Panc1 (cell line): Measurements from ENCODE around the gene SFSWAP. TPM values are rescaled to one million over a fixed set of nuclear protein-coding genes. Genes with fewer than 3 reads are reported as not detected.

Experiments
- ATAC-seq: fragments of 200-7000 bp; cut with Tn5 transposase; 2 replicates; pipeline ENCODE4 v1.9.1; 2020; ENCODE audit warnings: mild to moderate bottlenecking, moderate library complexity
- BruUV-seq: library from RNA; stranded (reverse); fragments of 400-500 nt; replicated peaks from 2 replicates; lab custom pipeline; 2021; lab: Mats Ljungman, UMichigan
- CTCF ChIA-PET: fragments of 300-600 bp; sonication (Branson Sonifier 250); formaldehyde crosslinking; loops from one replicate; lab custom pipeline; 2022; ENCODE audit warnings: antibody characterized with exemption; lab: Charles Lee
- POLR2A ChIA-PET: fragments of 300-600 bp; sonication (Branson Sonifier 250); formaldehyde crosslinking; loops from one replicate; lab custom pipeline; 2022; ENCODE audit warnings: antibody characterized with exemption; lab: Charles Lee
- DNase-seq: peaks from one replicate; pipeline ENCODE4 v3.0.0-alpha.2; 2010; ENCODE audit warnings: low read depth, low spot score
- H3K27ac ChIP-seq: 2 replicates; pipeline ENCODE4 v1.5.1; 2011; ENCODE audit warnings: mild to moderate bottlenecking, low read length, inconsistent platforms
- H3K27me3 ChIP-seq: fragments of 200-500 bp; sonication (Bioruptor generic); 2 replicates; pipeline ENCODE4 v1.6.0; 2014; ENCODE audit warnings: low read length, inconsistent platforms; ENCODE audit not compliant: control insufficient read depth, insufficient read depth
- H3K36me3 ChIP-seq: fragments of 200-500 bp; sonication (Bioruptor generic); 2 replicates; pipeline ENCODE4 v1.5.1; 2014; ENCODE audit warnings: inconsistent platforms, mild to moderate bottlenecking, low read length, moderate library complexity; ENCODE audit not compliant: control insufficient read depth, insufficient read depth
- H3K4me1 ChIP-seq: 2 replicates; pipeline ENCODE4 v1.5.1; 2011; ENCODE audit warnings: inconsistent platforms, mild to moderate bottlenecking, low read length, moderate library complexity; ENCODE audit not compliant: control insufficient read depth, insufficient read depth
- H3K4me3 ChIP-seq, 2 experiments: 2 replicates each; pipeline ENCODE4 v1.5.1; 2011 to 2012; ENCODE audit warnings: low read depth in 2 of 2, low read length in 2 of 2, mild to moderate bottlenecking in 2 of 2, inconsistent platforms in 1 of 2, moderate library complexity in 1 of 2
- H3K9me3 ChIP-seq: fragments of 200-500 bp; sonication (Bioruptor generic); 2 replicates; pipeline ENCODE4 v1.5.1; 2014; ENCODE audit warnings: low read depth, mild to moderate bottlenecking, inconsistent platforms, low read length, moderate library complexity; ENCODE audit not compliant: control insufficient read depth, insufficient read depth
- CTCF ChIP-seq: fragments of 450-650 bp; IDR thresholded peaks from 2 replicates; pipeline ENCODE4 v1.5.1; 2017; ENCODE audit warnings: mild to moderate bottlenecking
- POLR2AphosphoS5 ChIP-seq: IDR thresholded peaks from 2 replicates; pipeline ENCODE4 v1.6.1; 2012; ENCODE audit warnings: mild to moderate bottlenecking, low read depth, low read length, moderate library complexity
- SIN3A ChIP-seq: IDR thresholded peaks from 2 replicates; pipeline ENCODE4 v1.6.1; 2012; ENCODE audit warnings: low read depth, mild to moderate bottlenecking, low read length, moderate library complexity, borderline replicate concordance; ENCODE audit not compliant: insufficient read depth
- TCF7L2 ChIP-seq: IDR thresholded peaks from 2 replicates; pipeline ENCODE4 v1.6.1; 2011; ENCODE audit warnings: mild to moderate bottlenecking, low read depth, low read length, inconsistent platforms
- in situ Hi-C: cut with HindIII; loops from 2 replicates; pipeline ENCODE4 v1.10.0; 2016; ENCODE audit warnings: low sequenced_read_pairs, low pct_unique_long_range_greater_than_20kb
- intact Hi-C: fragments of 100-400 bp; cut with micrococcal nuclease; formaldehyde crosslinking; loops from one replicate; pipeline ENCODE4 v1.10.0; 2022; ENCODE audit not compliant: unreplicated experiment
- total RNA-seq: library from RNA; stranded (reverse); gene quantifications from one replicate; pipeline ENCODE4 v1.2.1, GENCODE V29; 2021; ENCODE audit not compliant: unreplicated experiment
- TF ChIP-seq, protein P1 (sequence below), 2 experiments: IDR thresholded peaks; 2 replicates each; pipeline ENCODE4 v1.6.1; 2011 to 2012; ENCODE audit warnings: low read depth in 2 of 2, control low read depth in 1 of 2, low read length in 1 of 2, mild to moderate bottlenecking in 1 of 2, moderate library complexity in 1 of 2; ENCODE audit not compliant: insufficient read depth in 1 of 2

Gene SFSWAP
- total RNA-seq, 1 experiment from 2014 or later = 41.6 TPM

- ChIA-PET POLR2A (interaction anchor here (0.6 kb wide), 1 partner anchor 30 kb away, joined by 4 read pairs; no protein-coding TSS in a partner anchor), CTCF (no interaction called here)
- peak overlapping the region; percentile 75; the same call in 1 of the 2 replicates for H3K27ac ChIP-seq
- DNase-seq (no peak), ATAC-seq (peak; percentile 23)
- intact Hi-C loops = no loop called here
- H3K4me3 ChIP-seq = peak overlapping the region; percentile 60 to 76
- in situ Hi-C loops = no loop called here
- H3K4me1 ChIP-seq = peaks cover 17% of the 10 kb centered on the region
- no peak for TF ChIP-seq TCF7L2
- no peak for TF ChIP-seq SIN3A
- no peak for TF ChIP-seq CTCF
- TF ChIP-seq, protein P1, sequence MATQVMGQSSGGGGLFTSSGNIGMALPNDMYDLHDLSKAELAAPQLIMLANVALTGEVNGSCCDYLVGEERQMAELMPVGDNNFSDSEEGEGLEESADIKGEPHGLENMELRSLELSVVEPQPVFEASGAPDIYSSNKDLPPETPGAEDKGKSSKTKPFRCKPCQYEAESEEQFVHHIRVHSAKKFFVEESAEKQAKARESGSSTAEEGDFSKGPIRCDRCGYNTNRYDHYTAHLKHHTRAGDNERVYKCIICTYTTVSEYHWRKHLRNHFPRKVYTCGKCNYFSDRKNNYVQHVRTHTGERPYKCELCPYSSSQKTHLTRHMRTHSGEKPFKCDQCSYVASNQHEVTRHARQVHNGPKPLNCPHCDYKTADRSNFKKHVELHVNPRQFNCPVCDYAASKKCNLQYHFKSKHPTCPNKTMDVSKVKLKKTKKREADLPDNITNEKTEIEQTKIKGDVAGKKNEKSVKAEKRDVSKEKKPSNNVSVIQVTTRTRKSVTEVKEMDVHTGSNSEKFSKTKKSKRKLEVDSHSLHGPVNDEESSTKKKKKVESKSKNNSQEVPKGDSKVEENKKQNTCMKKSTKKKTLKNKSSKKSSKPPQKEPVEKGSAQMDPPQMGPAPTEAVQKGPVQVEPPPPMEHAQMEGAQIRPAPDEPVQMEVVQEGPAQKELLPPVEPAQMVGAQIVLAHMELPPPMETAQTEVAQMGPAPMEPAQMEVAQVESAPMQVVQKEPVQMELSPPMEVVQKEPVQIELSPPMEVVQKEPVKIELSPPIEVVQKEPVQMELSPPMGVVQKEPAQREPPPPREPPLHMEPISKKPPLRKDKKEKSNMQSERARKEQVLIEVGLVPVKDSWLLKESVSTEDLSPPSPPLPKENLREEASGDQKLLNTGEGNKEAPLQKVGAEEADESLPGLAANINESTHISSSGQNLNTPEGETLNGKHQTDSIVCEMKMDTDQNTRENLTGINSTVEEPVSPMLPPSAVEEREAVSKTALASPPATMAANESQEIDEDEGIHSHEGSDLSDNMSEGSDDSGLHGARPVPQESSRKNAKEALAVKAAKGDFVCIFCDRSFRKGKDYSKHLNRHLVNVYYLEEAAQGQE (IDR thresholded peaks at IDR 0.05; ENCODE audit: insufficient read depth in 1 of 2, low read depth in 2 of 2, low read length in 1 of 2) = no peak
- no peak for TF ChIP-seq POLR2AphosphoS5
- H3K36me3 ChIP-seq = no peaks in the 10 kb centered on the region; the same call in 1 of the 2 replicates
- H3K27me3 ChIP-seq = no peaks in the 10 kb centered on the region
- no peaks in the 10 kb centered on the region for H3K9me3 ChIP-seq
- BruUV-seq = no TSS peak
Observed at GRCh38 chr12:131829791-131830334, 119.0 kb downstream of the SFSWAP start.

- peak overlapping the region; percentile 86 for H3K27ac ChIP-seq
- peaks cover 21% of the 10 kb centered on the region for H3K4me1 ChIP-seq
- intact Hi-C loops = no loop called here
- peak; percentile 96 for TF ChIP-seq CTCF
- TF ChIP-seq SIN3A = peak; percentile 49; the same call in 1 of the 2 replicates
- TF ChIP-seq POLR2AphosphoS5 = peak; percentile 52; the same call in 1 of the 2 replicates
- no peak for TF ChIP-seq TCF7L2
- TF ChIP-seq, protein P1 (IDR thresholded peaks at IDR 0.05; ENCODE audit: insufficient read depth in 1 of 2, low read depth in 2 of 2, low read length in 1 of 2) = 0 out of 4 replicates have a peak, but pooled peaks of 1 of the 2 experiments have one; percentile 22
- DNase-seq (no peak), ATAC-seq (peak; percentile 76)
- H3K4me3 ChIP-seq = peak overlapping the region; percentile 60 to 76
- POLR2A ChIA-PET = interaction anchor here (0.6 kb wide), 1 partner anchor 29 kb away, joined by 4 read pairs; no protein-coding TSS in a partner anchor
- H3K27me3 ChIP-seq = no peaks in the 10 kb centered on the region
- no TSS peak for BruUV-seq
- no peaks in the 10 kb centered on the region for H3K9me3 ChIP-seq
- CTCF ChIA-PET = interaction anchor here (0.5 to 0.6 kb wide), 4 partner anchors 53 to 227 kb away, joined by 3 to 6 read pairs (median 3); no protein-coding TSS in a partner anchor
- no peaks in the 10 kb centered on the region; the same call in 1 of the 2 replicates for H3K36me3 ChIP-seq
- in situ Hi-C loops = no loop called here
Observed at GRCh38 chr12:131830335-131830913, 119.5 kb downstream of the SFSWAP start.
